Effector memory CD8-positive, alpha-beta T cell (primary cell): ENCODE results near the gene GPR176.

Source experiments
- ATAC-seq: fragments of 150-1000 bp; cut with Tn5 transposase; replicated peaks from 2 replicates; pipeline ENCODE4 v1.10.0; 2021; ENCODE audit warnings: mild to moderate bottlenecking, moderate library complexity
- DNase-seq, 3 experiments: peaks; one replicate each; pipeline ENCODE4 v3.0.0; 2021
- H3K27ac Mint-ChIP-seq, 2 donors: one replicate each; pipeline ENCODE4 v1.8.0; 2022; ENCODE audit warnings: mild to moderate bottlenecking in 2 of 2, mixed read lengths in 2 of 2, moderate library complexity in 2 of 2
- H3K27me3 Mint-ChIP-seq, 2 donors: one replicate each; pipeline ENCODE4 v1.8.0; 2022; ENCODE audit warnings: mixed read lengths in 2 of 2
- H3K36me3 Mint-ChIP-seq: one replicate; pipeline ENCODE4 v1.8.0; 2022; ENCODE audit warnings: mild to moderate bottlenecking, moderate library complexity, mixed read lengths; ENCODE audit not compliant: insufficient read depth
- H3K4me1 Mint-ChIP-seq, 2 donors: one replicate each; pipeline ENCODE4 v1.8.0; 2022; ENCODE audit warnings: low read depth in 2 of 2, mixed read lengths in 2 of 2
- H3K4me3 Mint-ChIP-seq, 2 donors: one replicate each; pipeline ENCODE4 v1.8.0; 2022; ENCODE audit warnings: mild to moderate bottlenecking in 2 of 2, mixed read lengths in 2 of 2, moderate library complexity in 2 of 2
- H3K9me3 Mint-ChIP-seq, 2 donors: one replicate each; pipeline ENCODE4 v1.8.0; 2022; ENCODE audit warnings: mixed read lengths in 2 of 2

The GPR176 gene

DNA sequence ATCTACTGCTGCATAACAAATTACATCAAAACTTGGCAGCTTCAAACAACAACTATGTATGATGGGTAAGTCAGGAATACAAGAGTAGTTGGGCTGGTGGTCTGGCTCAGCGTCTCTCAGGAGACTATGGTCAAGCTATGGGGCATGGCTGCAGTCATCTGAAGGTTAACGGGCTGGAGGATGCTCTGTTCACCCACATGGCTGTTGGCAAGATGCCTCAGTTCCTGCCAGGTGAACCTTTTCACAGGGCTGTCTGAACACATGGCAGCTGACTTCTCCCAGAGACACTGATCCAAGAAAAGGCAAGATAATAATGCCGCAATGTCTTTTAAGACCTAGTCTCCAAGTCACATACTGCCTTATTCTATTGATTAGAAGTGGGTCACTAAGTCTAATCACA lies 63.7 kb downstream of the GPR176 start:
- Mint-ChIP-seq H3K27ac (no peak overlapping the region), H3K4me1 (no peaks in the 10 kb centered on the region), H3K27me3 (peaks cover 35% of the 10 kb centered on the region in 2 donors), H3K4me3 (no peak overlapping the region), H3K36me3 (no peaks in the 10 kb centered on the region), H3K9me3 (no peaks in the 10 kb centered on the region)
- DNase-seq: no peak
- no peak for ATAC-seq

DNA sequence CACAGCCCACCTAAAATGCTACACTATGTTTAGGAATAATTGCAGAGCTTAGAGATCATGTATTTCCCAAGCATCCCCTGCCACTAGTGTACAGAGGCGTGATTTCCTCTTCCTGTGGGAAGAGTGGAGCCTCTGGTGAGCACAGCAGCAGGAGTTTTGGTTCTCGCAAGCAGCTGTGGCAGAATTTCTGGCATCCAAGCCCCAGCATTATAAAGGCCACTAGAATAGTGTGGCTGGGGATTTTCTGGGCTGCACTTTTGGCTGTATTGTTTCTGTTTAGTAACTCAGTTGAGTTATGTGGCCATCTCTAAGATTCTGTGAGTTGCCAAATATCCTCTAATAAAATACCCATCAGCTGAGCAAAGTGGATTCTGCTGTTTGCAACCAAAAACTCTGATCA lies 64.7 kb downstream of the GPR176 start:
- DNase-seq (no peak), ATAC-seq (no peak)
- Mint-ChIP-seq H3K4me3 (no peak overlapping the region), H3K9me3 (no peaks in the 10 kb centered on the region), H3K4me1 (no peaks in the 10 kb centered on the region), H3K27me3 (peaks cover 29 to 42% of the 10 kb centered on the region in 2 donors), H3K36me3 (no peaks in the 10 kb centered on the region), H3K27ac (no peak overlapping the region)

DNA sequence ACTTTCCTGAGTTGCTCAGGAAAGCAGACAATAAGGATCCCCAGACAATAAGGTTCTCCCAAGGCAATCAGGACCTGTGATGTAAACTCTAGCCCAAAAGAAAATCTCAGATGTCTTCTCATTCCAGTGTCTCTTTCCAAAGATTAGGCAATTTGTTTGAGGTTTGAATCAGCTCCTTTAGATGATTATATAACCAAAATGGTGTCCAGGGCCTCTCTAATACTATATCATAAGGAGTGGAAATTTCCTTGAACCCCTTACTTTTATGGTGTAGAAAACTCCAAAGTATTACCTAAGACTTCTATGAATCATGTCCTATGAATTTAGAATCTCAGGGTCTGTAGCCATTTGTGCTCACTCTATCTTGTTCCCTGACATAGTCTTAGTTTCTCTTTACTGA lies 65.9 kb downstream of the GPR176 start:
- Mint-ChIP-seq H3K36me3 (no peaks in the 10 kb centered on the region), H3K9me3 (no peaks in the 10 kb centered on the region), H3K4me1 (no peaks in the 10 kb centered on the region), H3K27ac (no peak overlapping the region), H3K27me3 (peaks cover 18 to 41% of the 10 kb centered on the region in 2 donors), H3K4me3 (no peak overlapping the region)
- no peak for DNase-seq
- no peak for ATAC-seq

DNA sequence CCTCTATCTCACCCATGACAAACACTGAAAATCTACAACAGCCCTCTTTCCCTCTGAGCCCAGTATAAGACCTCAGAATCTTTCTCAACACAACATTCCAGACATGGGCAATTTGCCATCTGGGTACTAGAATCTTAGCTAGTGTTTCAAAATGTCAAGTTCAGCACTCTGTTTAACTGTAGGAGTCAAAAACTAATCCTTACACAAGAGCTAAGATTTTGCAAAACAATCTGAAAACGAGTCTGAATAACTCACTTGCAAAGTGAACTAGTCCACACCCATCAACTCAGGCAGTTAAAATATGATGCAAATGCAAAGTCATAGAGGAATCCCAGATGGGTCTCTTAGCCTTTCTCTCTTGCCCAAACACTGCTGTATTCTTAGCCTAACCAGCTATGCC lies 67.8 kb downstream of the GPR176 start:
- H3K36me3 Mint-ChIP-seq: no peaks in the 10 kb centered on the region
- no peak overlapping the region for H3K27ac Mint-ChIP-seq
- H3K27me3 Mint-ChIP-seq: peaks cover 25 to 38% of the 10 kb centered on the region in 2 donors
- H3K4me3 Mint-ChIP-seq: no peak overlapping the region
- DNase-seq: no peak
- no peak for ATAC-seq
- no peaks in the 10 kb centered on the region for H3K4me1 Mint-ChIP-seq
- no peaks in the 10 kb centered on the region for H3K9me3 Mint-ChIP-seq

GRCh38 chr15:39851500-39852092 lies 68.5 kb downstream of the GPR176 start:
- no peak for DNase-seq
- no peaks in the 10 kb centered on the region for H3K9me3 Mint-ChIP-seq
- no peaks in the 10 kb centered on the region for H3K36me3 Mint-ChIP-seq
- peaks cover 25 to 33% of the 10 kb centered on the region in 2 donors for H3K27me3 Mint-ChIP-seq
- H3K27ac Mint-ChIP-seq: no peak overlapping the region
- no peak overlapping the region for H3K4me3 Mint-ChIP-seq
- no peaks in the 10 kb centered on the region for H3K4me1 Mint-ChIP-seq
- no peak for ATAC-seq

DNA sequence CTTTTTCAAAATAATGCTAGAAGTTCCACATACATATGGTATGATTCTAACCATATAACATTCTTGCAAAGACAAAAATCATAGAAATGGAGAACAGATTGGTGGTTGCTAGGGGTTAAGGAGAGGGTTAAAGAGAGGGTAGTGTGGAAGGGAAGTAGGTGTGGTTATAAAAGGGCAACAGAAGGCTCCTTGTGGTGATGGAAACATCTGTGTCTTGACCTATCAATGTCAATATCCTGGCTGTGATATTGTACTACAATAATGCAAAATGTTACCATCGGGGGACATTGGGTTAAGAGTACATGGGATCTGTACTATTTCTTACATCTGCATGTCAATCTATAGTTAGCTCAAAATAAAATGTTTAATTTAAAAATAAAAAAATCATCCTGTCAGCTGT lies 69.6 kb downstream of the GPR176 start:
- peaks cover 21 to 34% of the 10 kb centered on the region in 2 donors for H3K27me3 Mint-ChIP-seq
- peaks cover 3% of the 10 kb centered on the region for H3K36me3 Mint-ChIP-seq
- H3K4me1 Mint-ChIP-seq: no peaks in the 10 kb centered on the region
- ATAC-seq: no peak
- no peak overlapping the region for H3K4me3 Mint-ChIP-seq
- H3K27ac Mint-ChIP-seq: no peak overlapping the region
- DNase-seq: no peak
- no peaks in the 10 kb centered on the region for H3K9me3 Mint-ChIP-seq

DNA sequence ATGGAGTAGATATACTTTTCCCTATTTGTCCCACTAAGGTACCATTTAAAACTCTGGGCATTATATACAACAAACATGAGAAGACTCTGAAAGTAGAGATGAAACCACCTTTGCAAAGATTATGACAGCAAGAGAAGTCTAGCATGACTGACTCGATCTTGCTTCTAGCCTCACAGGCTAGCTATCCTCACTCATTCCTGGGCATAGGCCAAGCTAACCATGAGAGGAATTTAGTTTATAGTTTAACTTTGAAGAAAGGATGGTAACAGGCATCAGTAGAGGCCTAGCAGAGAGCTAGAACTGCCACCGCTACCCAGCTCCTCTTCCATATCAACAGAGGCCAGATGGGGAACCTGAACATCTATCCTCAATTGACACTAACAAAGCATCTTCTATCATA lies 74.0 kb downstream of the GPR176 start:
- H3K27ac Mint-ChIP-seq: no peak overlapping the region
- peaks cover 22 to 31% of the 10 kb centered on the region in 2 donors for H3K27me3 Mint-ChIP-seq
- no peaks in the 10 kb centered on the region for H3K4me1 Mint-ChIP-seq

DNA sequence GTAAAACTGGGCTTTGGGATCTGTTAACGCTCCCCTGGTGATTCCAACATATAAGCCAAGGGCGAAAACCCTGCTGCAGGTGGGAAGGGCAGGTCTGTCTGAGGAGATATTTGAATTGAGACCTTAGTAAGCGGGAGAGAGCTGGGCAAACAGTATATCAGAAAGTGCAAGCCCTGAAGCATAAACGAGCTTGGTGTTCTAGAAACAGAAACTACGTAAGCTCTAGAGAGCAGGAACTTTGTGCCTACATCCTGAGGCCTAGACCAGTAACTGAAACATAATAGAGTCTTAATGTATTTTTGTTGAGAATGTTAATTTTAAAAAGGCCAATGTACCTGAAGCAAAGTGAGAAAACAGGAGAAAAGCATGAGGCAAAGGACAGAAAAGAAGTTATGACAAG lies 74.5 kb downstream of the GPR176 start:
- ATAC-seq (no peak), DNase-seq (no peak)
- H3K27me3 Mint-ChIP-seq: peaks cover 19 to 31% of the 10 kb centered on the region in 2 donors
- H3K27ac Mint-ChIP-seq: no peak overlapping the region
- no peaks in the 10 kb centered on the region for H3K4me1 Mint-ChIP-seq
- H3K4me3 Mint-ChIP-seq: no peak overlapping the region
- no peaks in the 10 kb centered on the region for H3K9me3 Mint-ChIP-seq
- peaks cover 3% of the 10 kb centered on the region for H3K36me3 Mint-ChIP-seq

More for the DNA sequence above, 74.0 kb downstream of the GPR176 start:
- Mint-ChIP-seq H3K9me3 (no peaks in the 10 kb centered on the region), H3K4me3 (no peak overlapping the region), H3K36me3 (peaks cover 3% of the 10 kb centered on the region)
- DNase-seq (no peak), ATAC-seq (no peak)

- ATAC-seq (no peak), DNase-seq (no peak)
- Mint-ChIP-seq H3K9me3 (no peaks in the 10 kb centered on the region), H3K4me1 (no peaks in the 10 kb centered on the region), H3K27me3 (peaks cover 22 to 35% of the 10 kb centered on the region in 2 donors), H3K4me3 (no peak overlapping the region), H3K27ac (no peak overlapping the region), H3K36me3 (peaks cover 3% of the 10 kb centered on the region)
Measured at GRCh38 chr15:39843565-39843964, 76.5 kb downstream of the GPR176 start.

DNA sequence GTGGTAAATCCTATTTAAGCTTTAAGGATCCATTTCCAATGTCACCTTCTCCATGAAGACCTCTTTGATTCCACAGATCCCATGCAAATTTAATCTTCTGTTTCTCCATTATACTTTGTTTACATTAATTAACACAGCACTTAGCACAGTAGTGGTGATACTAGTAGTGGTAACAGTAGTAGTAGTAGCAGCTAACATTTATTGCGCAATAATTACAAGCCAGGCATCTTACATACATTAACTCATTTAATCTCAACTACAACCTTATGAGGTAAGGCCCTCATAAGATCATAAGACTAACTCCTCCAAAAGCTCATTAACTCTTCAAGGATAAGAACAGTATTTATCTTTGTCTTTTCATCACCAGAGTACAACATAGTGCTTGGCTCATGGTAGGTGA lies 82.6 kb downstream of the GPR176 start:
- DNase-seq (no peak), ATAC-seq (no peak)
- peaks cover 56 to 63% of the 10 kb centered on the region in 2 donors for H3K27me3 Mint-ChIP-seq
- H3K9me3 Mint-ChIP-seq: no peaks in the 10 kb centered on the region
- no peaks in the 10 kb centered on the region for H3K36me3 Mint-ChIP-seq
- H3K4me3 Mint-ChIP-seq: no peak overlapping the region
- no peak overlapping the region for H3K27ac Mint-ChIP-seq
- H3K4me1 Mint-ChIP-seq: no peaks in the 10 kb centered on the region

GRCh38 chr15:39835550-39835949 lies 84.5 kb downstream of the GPR176 start:
- no peaks in the 10 kb centered on the region for H3K36me3 Mint-ChIP-seq
- no peak overlapping the region for H3K27ac Mint-ChIP-seq
- DNase-seq (no peak), ATAC-seq (no peak)
- H3K27me3 Mint-ChIP-seq: peaks cover 53 to 71% of the 10 kb centered on the region in 2 donors
- no peaks in the 10 kb centered on the region for H3K9me3 Mint-ChIP-seq
- H3K4me3 Mint-ChIP-seq: no peak overlapping the region
- H3K4me1 Mint-ChIP-seq: no peaks in the 10 kb centered on the region

DNA sequence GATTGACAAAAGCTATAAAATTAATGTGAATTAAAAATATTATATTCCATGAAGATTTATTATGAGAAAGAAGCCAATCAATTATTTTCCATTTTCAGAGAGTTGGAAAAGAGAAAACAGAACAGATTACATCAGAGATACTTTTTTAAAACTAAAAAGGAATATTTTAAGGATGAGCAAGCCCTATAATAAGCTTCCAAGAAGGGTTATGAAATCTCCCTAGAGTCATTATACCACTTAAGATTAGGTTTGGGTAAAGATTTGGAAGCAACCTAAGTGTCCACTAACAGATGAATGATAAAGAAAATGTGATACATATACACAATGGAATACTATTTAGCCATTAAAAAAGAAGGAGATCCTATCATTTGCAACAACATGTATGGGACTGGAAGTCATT lies 85.8 kb downstream of the GPR176 start:
- no peak for DNase-seq
- peaks cover 53 to 63% of the 10 kb centered on the region in 2 donors for H3K27me3 Mint-ChIP-seq
- no peak for ATAC-seq

DNA sequence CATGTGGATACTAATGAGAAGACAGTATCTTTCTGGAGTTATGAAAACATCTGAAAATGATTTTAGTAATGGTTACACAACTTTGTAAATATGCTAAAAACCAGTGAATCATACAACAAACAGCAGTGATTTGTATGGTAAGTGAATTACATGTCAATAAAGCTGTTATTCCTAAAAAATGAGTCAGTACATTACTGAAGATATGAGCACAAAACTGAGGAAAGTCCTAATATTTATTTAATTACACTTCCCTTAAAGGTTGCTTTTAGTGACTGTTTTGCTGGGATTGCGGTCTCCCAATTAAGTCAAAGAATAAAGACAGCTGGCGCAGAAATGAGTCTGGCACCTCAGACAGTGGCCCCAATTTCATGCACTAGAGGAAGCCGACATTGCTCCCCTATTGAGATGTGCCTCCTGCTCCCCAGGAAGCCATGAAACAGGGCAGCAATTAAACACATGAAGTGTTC lies 86.5 kb downstream of the GPR176 start:
- Mint-ChIP-seq H3K27ac (no peak overlapping the region), H3K27me3 (peaks cover 49 to 56% of the 10 kb centered on the region in 2 donors), H3K9me3 (no peaks in the 10 kb centered on the region), H3K4me3 (no peak overlapping the region), H3K4me1 (no peaks in the 10 kb centered on the region), H3K36me3 (no peaks in the 10 kb centered on the region)
- ATAC-seq (no peak), DNase-seq (no peak)

More for the DNA sequence above, 85.8 kb downstream of the GPR176 start:
- no peak overlapping the region for H3K27ac Mint-ChIP-seq
- no peak overlapping the region for H3K4me3 Mint-ChIP-seq
- no peaks in the 10 kb centered on the region for H3K9me3 Mint-ChIP-seq
- no peaks in the 10 kb centered on the region for H3K36me3 Mint-ChIP-seq
- H3K4me1 Mint-ChIP-seq: no peaks in the 10 kb centered on the region

- Mint-ChIP-seq H3K9me3 (no peaks in the 10 kb centered on the region), H3K27me3 (peaks cover 45 to 59% of the 10 kb centered on the region in 2 donors), H3K27ac (no peak overlapping the region), H3K36me3 (no peaks in the 10 kb centered on the region), H3K4me1 (no peaks in the 10 kb centered on the region), H3K4me3 (no peak overlapping the region)
- no peak for ATAC-seq
- DNase-seq: no peak
Measured at GRCh38 chr15:39830166-39830565, 89.9 kb downstream of the GPR176 start.
